Right hindlimb (tissue), 1 donor: ENCODE results near the gene DLGAP1.
A peak's percentile ranks its signal among the peaks of the same experiment; 100 is the strongest.
"Not testable (repeated sequence)": the region's sequence is repeated elsewhere in the genome, so short reads cannot be mapped to it uniquely, and the experiment has no call there.

ENCODE experiments used
- DNase-seq: peaks from one replicate; pipeline ENCODE4 v3.0.0-alpha.2; 2018

DLGAP1 gene

GRCh38 chr18:3610813-3611212, 844.3 kb downstream of the DLGAP1 start:
- no peak for DNase-seq

- DNase-seq: no peak
Observed at GRCh38 chr18:3610188-3610708, 844.9 kb downstream of the DLGAP1 start.

GRCh38 chr18:3608488-3608887, 846.6 kb downstream of the DLGAP1 start:
- no peak for DNase-seq

GRCh38 chr18:3608099-3608453, 847.0 kb downstream of the DLGAP1 start:
- not testable (repeated sequence) for DNase-seq

- DNase-seq: no peak
Observed at GRCh38 chr18:3607309-3608098, 847.6 kb downstream of the DLGAP1 start.

GRCh38 chr18:3606863-3607262, 848.2 kb downstream of the DLGAP1 start:
- DNase-seq: not testable (repeated sequence)

- no peak for DNase-seq
Observed at GRCh38 chr18:3605954-3606443, 849.1 kb downstream of the DLGAP1 start.

- DNase-seq: no peak
Observed at GRCh38 chr18:3605486-3605952, 849.6 kb downstream of the DLGAP1 start.

GRCh38 chr18:3604498-3605408, 850.4 kb downstream of the DLGAP1 start:
- DNase-seq: peak; percentile 57

- no peak for DNase-seq
Observed at GRCh38 chr18:3604235-3604497, 850.9 kb downstream of the DLGAP1 start.

GRCh38 chr18:3603421-3604234, 851.5 kb downstream of the DLGAP1 start:
- peak; percentile 73 for DNase-seq

- DNase-seq: not testable (repeated sequence)
Observed at GRCh38 chr18:3601106-3601755, 853.9 kb downstream of the DLGAP1 start.

GRCh38 chr18:3599861-3600260, 855.2 kb downstream of the DLGAP1 start:
- DNase-seq: no peak

GRCh38 chr18:3599195-3599594, 855.9 kb downstream of the DLGAP1 start:
- DNase-seq: no peak

GRCh38 chr18:3598581-3598980, 856.5 kb downstream of the DLGAP1 start:
- no peak for DNase-seq

GRCh38 chr18:3597409-3598357, 857.4 kb downstream of the DLGAP1 start:
- no peak for DNase-seq

- DNase-seq: peak; percentile 72
Observed at GRCh38 chr18:3596637-3597384, 858.3 kb downstream of the DLGAP1 start.

GRCh38 chr18:3596324-3596636, 858.8 kb downstream of the DLGAP1 start:
- DNase-seq: no peak

GRCh38 chr18:3595369-3596273, 859.5 kb downstream of the DLGAP1 start:
- peak; percentile 80 for DNase-seq
